ENCODE results near the gene CSF3.

DNA sequence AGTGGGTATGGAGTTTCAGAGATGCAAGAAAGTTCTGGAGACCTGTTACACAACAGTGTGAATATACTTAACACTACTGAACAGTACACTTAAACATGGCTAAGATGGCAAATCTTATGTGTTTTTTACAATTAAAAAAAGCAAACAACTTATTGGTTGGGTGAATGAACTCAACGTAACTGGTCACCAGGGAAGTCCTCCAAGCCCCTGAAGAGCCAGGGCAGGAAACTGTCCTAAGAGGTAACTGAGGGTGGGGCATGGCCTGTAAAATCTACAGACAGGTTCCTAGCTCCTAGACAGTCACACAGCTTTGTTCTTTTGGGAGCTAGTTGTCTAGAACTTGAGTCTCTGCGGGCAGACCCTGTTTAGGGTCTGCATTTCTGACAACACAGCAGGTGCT is 10.3 kb downstream of the CSF3 start:
- TF ChIP-seq ZNF274 (IDR thresholded peaks at IDR 0.05; ENCODE audit: low read depth, low read length) (no peak), YY1 (IDR thresholded peaks at IDR 0.05; ENCODE audit: insufficient read depth, insufficient read length) (no peak)

Data from NT2/D1 (cell line).